GM18517 (cell line): ENCODE measurements around the gene MOB3A.
"Not testable (repeated sequence)": the region's sequence is repeated elsewhere in the genome, so short reads cannot be mapped to it uniquely, and the experiment has no call there.

ENCODE experiments used
- ATAC-seq: cut with Tn5 transposase; IDR thresholded peaks from one replicate; pipeline ENCODE4 v1.9.1; 2021; ENCODE audit warnings: mild to moderate bottlenecking, moderate library complexity; ENCODE audit not compliant: unreplicated experiment

The MOB3A gene

DNA sequence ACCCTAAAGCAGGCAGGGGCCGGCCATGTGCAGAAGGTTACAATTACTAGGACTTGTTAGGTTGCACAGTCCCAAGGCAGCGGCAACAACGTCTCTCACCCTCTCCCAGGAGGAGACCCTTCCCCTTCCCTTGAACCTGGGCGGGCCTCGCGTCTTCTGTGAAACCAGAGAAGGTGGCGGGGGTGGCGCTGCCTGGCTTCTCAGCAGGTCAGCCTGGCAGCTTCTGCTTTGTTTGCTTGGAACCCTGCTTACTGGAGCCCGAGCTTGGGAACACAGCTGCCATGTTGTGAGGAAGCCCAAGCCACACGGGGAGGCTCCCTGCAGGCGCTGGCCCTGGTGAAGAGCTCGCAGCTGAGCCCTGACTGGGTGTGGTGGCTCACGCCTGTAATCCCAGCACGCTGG lies 60.5 kb downstream of the MOB3A start:
- ATAC-seq, result no peak

DNA sequence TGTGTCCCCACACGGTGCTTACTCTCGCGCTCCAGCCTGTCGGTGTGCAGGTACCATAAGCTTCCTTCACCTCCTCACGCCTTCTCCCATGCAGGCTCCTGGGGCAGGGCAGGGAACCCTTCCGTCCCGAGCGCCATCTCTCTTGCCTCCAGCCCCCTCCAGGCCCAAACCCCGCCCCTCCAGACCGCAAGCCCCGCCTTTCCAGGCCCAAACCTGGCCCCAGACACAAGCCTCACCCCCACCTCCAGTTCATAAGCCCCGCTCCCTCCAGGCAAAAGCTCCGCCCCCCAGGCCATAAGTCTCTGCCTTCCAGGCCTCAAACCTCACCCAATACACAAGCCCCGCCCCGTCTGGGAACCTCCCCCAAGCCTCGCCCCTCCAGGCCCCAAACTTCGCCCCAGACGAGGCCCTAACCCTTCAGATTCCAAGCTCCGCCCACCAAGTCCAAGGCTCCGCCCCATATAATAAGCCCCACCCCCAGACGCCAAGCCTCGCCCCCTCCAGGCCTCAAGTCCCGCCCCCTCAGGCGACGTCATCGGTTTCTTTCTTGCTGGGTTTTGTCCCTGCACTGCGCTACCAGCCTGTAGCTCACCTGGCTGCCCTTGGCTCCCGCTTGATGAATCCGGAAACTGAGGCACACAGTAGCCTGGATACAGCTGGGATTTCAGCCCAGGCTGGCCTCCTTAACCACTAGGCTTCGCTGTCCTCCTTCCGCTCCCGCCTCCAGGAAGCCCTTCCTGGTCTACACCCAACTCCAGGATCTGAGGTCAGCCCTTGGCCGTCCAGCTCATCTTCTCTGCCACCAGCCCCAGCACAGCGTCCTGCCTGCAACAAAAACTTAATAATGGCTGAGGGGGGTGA lies 61.2 kb downstream of the MOB3A start:
- no peak for ATAC-seq

DNA sequence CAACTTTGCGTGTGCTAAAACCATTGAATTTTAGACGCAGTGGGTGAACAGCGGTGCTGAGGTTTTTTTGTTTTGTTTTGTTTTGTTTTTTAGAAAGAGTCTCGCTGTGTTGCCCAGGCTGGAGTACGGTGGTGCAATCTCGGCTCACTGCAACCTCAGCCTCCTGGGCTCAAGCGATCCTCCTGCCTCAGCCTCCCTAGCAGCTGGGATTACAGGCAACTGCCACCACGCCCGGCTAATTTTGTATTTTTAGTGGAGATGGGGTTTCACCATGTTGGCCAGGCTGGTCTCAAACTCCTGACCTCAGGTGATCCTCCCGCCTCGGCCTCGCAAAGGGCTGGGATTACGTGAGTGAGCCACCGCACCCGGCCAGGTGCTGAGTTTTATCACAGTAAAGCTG lies 61.9 kb downstream of the MOB3A start:
- ATAC-seq, result not testable (repeated sequence)

DNA sequence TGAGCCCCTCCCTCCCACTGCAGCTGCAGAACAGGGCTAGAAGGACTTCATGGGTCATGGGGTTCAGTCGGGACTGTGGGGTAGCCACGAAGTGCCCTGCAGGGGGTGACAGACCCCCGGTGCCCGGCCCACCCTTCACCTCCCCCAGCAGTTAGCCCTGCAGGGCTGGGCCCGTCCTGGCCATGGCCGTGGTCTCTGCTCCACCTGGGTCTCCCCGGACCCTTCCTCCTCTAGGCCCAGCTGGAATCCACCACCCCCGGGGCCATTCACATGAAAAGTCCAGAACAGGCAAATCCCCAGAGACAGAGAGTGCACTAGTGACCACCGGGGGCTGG lies 62.3 kb downstream of the MOB3A start:
- no peak for ATAC-seq

DNA sequence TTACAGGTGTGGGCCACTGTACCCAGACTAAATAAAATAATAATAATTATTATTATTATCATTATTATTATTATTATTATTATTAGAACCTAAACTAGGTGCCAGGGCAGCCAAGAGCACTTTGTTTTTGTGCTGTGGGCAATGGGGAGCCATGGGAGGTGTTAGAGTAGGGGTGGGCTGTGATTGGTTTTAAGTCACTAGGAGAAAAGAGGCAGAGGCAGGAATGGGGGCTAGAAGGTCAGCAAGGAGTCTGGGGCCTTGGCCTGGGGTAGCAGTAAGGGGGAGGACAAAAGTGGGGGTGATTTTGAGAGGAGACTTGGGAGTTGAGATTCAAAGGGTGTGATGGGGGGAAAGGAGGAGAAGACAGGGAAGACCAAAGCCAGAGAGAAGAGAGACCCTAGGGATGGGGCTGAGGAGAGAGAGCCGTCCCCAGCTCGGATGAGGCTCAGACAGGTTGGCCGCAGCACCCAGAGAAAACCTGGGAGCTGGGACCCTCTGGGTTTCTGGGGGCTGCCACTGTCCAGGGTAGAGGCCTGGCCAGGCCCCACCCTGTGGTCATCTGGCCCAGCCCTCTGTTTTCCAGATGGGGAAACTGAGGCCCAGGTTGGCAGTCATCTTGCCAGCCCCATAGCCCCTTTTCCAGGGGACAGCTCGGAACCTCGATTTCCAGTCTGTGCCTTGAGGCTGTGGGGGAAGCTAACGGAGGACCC lies 62.9 kb downstream of the MOB3A start:
- ATAC-seq, result no peak

DNA sequence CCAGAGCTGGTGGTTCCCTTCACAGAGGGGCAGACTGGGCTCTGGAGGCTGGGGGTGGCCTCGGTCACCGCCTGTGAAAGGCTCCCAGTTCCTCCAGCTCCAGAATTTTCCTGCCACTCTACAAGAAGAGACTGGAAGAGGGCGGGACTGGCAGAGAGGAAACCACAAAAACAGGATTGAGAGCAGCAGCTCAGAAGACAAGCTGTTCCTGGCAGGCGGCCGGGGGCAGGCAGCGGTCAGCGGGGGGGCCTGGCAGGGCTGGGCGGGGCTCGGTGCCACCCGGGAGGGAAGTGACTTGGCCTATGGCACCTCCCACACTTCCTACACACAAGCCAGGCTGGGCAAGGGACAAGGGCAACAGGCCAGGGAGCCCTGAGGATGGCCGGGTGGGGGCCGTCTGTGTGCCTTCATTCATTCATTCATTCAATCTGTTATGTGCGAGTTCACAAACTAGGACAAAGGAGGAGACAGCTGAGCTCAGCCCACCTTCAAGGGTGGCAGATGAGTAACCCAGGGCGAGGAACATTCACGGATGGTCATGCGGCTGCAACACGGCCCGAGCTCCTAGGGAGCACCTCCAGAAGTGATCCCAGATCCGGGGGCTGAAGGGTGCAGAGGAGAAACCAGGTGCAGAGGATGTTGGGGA lies 63.7 kb downstream of the MOB3A start:
- no peak for ATAC-seq

DNA sequence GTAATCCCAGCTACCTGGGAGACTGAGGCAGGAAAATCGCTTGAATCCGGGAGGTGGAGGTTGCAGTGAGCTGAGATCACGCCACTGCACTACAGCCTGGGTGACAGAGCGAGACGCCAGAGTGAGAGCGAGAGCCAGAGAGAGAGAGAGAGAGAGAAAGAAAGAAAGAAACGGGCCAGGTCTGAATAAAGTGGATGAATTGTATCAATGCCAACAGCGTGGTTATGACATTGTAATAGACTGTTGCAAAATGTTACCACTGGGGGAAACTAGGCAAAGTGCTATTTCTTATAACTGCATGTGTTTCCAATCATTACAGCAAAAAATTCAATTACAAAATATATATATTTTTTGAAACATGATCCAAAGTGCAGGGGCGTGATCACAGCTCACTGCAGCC lies 68.8 kb downstream of the MOB3A start:
- ATAC-seq, result no peak

DNA sequence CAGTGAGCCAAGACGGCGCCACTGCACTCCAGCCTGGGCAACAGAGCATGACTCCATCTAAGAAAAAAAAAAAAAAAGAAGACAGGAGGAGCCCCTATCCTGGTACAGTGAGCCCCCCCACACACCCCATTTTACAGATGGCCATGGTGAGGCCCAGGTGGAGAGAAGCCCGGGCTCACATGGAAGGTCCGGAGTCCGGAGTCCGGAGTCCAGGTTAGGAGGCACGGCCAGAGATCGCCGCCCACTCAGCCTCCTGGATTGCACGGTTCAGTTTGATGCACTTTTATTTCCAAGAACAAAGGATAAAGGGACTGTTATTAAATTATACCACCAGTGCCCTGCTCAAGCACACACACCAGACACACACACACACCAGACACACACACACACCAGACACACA lies 69.4 kb downstream of the MOB3A start:
- no peak for ATAC-seq

DNA sequence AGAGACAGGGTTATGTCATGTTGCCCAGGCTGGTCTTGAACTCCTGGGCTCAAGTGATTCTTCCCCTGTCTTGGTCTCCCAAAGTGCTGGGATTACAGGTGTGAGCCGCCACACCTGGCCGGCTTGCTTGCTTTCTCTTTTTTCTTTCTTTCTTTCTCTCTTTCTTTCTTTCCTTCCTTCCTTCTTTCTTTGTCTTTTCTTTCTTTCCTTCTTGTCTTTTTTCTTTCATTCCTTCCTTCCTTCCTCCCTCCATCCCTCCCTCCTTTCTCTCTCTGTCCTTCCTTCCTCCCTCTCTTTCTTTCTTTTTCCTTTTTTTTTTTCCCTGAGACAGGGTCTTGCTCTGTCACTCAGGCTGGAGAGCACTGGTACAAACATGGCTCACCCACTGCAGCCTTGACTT lies 73.8 kb downstream of the MOB3A start:
- no peak for ATAC-seq

DNA sequence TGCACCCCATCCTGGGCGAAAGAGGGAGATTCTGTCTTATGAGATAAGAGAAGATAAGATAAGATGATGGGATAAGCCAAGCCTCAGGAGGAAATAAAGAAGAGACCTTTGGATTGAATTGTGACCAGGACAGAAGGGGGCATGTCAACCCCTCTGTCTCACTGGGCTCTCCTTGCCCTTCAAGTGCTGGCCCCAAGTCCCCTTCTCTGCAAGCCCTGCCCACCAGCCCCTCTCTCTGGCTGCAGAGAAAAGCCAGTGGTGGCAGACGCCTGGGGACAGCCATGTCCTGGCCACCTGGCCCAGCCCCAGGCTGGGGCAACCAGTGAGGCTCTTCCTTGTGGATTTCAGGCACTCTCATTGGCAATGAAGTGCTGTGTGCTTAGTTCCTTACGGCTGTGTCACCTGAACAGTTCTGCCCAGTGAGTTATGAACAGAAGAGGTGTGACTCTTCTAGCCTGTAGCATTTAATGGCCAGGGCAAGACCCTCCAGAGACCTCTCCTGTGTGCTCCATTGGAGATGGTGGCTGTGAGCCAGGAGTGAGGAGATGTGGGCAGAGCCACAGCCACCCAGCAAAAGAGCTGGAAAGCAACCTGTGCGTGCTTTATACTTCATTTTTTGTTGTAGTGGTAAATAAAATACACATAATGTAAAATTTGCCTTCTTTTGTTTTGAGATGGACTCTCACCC lies 74.5 kb downstream of the MOB3A start:
- ATAC-seq, result no peak
